GM18909 (cell line): ENCODE results near the gene TOM1L2.
"Not testable (repeated sequence)": the region's sequence is repeated elsewhere in the genome, so short reads cannot be mapped to it uniquely, and the experiment has no call there.

Experiments
- ATAC-seq: cut with Tn5 transposase; IDR thresholded peaks from one replicate; pipeline ENCODE4 v1.9.1; 2021; ENCODE audit warnings: mild to moderate bottlenecking; ENCODE audit not compliant: unreplicated experiment, poor library complexity

Gene TOM1L2

DNA sequence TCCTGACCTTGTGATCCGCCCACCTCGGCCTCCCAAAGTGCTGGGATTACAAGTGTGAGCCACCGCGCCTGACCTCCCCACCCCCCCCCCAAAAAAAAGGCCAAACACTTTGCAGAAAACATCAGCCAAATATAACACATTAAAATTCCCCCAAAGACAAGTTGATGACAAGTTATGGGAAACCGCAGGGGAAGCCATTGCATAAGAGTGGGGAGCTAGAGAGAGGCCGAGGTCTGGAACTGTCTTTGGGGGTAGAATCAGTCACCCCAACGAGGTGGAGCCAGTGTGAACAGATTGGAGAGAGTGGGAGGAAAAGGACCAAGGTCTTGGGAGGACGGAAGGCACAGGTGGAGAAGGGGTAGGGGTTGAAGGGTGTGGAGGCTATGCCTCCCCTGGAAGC, 3.2 kb upstream of the TOM1L2 start:
- ATAC-seq, result no peak

GRCh38 chr17:17972952-17973254, 703 bp upstream of the TOM1L2 start:
- ATAC-seq, result no peak

DNA sequence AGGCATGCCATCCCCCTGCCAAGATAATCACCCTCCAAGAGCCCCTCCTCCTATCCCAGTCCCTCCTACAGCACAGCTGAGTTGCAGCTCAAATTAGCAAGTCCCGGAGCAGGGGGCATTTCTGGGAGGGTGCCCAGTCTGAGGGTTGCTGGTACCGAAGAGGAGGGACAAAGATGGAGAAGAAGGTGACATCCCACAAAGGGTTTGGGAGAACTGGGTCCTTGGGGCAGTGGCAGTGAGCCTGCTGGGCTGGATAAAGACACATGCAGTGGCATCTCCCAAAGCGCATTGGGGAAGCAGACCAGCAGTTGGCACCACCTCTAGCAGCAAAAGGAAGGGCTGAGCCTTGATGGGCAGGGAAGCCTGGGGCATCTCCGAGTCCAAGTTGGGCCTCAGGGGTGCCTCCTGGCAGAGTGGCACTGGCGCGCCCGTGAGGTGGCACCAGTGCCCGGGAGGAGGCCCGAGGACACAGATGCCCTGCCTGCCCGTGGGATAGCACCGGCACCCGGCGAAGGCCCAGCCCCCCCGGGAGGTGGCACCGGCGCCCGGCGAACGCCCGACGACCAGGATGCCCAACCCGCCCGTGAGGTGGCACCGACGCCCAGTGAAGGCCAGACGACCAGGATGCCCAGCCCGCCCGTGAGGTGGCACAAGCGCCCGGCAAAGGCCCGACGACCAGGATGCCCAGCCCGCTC, 622 bp downstream of the TOM1L2 start:
- no peak for ATAC-seq

DNA sequence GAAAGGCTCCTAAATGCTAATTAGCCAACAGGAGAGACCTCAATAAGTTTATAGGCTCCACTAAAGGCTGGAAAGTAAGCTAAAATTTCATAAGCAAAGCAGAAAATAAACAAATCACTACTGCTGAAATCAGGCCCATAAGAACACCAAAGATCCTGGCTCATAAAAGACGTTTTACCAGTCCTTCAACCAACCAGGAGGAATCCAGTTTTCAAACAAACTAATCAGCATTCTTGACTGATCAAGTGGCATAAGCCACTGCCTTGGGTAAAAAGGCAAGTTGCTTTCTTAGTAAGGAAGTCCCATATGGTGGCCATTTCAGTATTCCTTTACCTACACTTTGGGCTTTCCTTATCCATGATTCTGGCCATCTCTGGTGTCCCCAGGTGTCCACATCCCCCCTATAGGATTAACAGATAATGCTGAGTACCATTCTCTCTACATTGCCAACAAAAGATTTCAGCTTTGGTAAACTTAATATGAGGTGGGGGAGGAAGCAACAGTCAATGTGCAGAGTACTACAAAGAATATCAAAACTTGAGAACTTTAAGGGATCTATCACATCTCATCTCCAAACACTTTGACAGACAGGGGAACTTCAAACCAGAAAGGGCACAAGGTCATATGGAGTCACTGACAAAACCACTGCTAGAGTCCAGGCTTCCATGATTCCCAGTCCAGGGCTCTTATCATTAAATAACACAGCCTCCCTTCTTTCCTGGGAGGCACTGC, 1.3 kb downstream of the TOM1L2 start:
- no peak for ATAC-seq

GRCh38 chr17:17966399-17966798, 5.8 kb downstream of the TOM1L2 start:
- no peak for ATAC-seq

- ATAC-seq, result no peak
These were observed 7.0 kb downstream of the TOM1L2 start for GRCh38 chr17:17965152-17965721.

GRCh38 chr17:17964710-17965109, 7.5 kb downstream of the TOM1L2 start:
- no peak for ATAC-seq

DNA sequence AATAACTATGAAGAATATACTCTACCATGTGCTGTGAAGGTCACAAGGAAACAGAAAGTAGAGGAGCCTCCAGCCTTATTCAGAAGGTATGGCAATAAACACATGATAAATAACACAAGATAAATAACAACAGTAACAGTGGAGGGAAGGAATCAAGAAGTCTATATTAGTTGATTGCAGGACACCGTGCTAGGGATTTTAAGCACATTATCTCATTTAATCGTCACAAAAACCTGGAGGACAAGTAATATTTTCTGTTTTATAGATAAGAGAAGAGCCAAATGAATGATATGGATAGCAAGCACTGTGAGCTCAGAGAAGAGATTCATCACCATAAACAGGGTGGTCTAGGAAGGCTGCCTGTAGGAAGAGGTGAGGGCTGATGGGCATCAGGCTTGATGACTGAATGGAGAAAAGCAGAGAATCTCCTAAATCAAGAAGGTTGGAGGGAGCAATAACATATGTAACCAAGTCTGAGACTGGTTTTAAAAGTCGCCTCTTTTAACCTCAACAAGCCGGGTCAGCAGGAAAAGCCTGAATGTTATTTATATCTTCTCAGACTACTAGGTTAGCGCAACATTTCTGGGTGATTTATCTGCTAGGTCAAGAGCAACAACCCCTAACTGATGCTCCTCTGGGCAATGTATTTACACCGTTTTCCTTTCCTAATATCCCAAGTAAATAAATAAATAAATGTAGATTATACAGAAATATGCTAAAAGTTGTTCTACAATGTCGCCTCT, 8.3 kb downstream of the TOM1L2 start:
- no peak for ATAC-seq

GRCh38 chr17:17963066-17963465, 9.1 kb downstream of the TOM1L2 start:
- ATAC-seq, result no peak

DNA sequence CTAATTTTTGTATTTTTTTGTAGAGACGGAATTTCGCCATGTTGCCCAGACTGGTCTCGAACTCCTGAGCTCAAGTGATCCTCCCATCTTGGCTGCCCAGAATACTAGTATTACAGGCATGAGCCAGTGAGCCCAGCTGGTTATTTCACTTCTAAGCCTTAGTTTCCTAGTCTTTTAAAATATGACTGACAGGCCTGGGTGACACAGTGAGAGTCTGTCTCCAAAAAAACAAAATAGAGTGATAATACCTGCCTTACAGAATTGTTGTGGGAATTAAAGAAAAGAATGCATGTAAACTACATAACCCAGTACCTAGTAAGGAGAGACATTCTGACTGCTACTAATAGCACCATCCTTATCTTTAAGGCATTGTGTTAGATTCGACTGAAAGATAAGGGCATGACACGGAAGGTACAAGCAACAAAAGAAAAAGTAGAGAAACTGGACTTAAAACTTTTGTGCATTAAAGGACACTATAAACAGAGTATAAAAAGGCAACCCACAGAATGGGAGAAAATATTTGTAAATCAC, 11.6 kb downstream of the TOM1L2 start:
- no peak for ATAC-seq

GRCh38 chr17:17959520-17960361, 12.5 kb downstream of the TOM1L2 start:
- peak; percentile 73 for ATAC-seq

GRCh38 chr17:17958982-17959381, 13.2 kb downstream of the TOM1L2 start:
- no peak for ATAC-seq

DNA sequence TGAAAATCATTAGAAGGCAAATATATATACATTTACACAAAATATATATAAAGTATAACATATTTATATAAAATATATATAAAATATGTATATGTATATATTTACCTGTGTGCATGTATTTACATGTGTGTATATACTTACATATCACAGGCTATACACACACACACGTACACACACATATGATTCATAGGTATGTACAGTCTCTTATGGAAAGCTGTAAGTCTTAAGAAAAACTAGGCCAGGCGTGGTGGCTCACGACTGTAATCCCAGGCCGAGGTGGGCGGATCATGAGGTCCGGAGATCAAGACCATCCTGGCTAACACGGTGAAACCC, 14.7 kb downstream of the TOM1L2 start:
- ATAC-seq, result no peak

DNA sequence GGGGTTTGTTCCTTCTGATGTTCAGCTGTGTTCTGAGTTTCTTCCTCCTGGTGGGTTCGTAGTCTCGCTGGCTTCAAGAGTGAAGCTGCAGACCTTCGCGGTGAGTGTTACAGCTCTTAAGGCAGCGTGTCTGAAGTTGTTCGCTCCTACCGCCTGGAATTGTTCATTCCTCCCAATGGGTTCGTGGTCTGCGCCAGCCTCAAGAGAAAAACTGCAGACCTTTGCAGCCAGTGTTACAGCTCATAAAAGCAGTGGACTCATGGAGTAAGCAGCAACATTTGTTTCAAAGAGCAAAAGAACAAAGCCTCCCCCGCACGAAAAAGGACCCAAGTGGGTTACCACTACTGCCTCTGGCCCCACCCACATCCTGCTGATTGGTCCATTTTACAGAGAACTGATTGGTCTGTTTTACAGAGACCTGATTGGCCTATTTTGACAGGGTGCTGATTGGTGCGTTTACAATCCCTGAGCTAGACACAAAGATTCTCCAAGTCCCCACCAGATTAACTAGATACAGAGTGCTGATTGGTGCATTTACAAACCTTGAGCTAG, 16.3 kb downstream of the TOM1L2 start:
- not testable (repeated sequence) for ATAC-seq

DNA sequence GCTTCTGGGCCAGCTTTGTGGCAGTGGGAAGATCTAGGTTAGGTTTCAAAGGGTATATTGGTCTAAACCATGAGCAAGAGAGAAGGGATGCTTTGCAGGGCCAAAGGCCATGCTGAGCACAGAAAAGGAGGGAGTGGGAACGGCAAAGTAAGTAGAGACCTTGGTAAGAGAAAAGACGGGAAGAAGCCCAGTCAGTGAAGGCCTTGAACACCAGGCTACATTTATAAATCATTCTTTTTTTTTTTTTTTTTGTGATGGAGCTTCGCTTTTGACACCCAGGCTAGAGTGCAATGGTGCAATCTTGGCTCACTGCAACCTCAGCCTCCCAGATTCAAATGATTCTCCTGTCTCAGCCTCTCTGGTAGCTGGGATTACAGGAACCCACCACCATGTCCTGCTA, 18.1 kb downstream of the TOM1L2 start:
- no peak for ATAC-seq

DNA sequence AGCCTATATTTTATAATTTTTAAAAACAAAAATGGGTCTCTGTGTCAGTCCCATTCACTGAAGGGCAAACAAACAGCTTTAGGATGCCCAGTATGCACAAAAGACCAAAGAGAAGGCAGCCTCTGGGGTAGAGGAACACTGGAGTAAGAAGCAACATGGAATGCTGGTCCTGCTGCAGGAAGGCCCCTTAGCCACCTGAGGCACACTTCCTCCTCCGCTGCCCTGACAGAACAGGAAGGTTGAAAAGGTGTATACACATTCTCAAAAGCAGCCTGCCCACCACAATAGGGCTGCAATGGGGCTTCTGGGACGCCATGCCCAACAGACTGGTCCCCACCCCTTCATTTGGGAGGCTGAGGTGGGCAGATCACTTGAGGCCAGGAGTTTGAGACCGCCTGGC, 19.5 kb downstream of the TOM1L2 start:
- no peak for ATAC-seq

GRCh38 chr17:17951524-17951923, 20.7 kb downstream of the TOM1L2 start:
- no peak for ATAC-seq

DNA sequence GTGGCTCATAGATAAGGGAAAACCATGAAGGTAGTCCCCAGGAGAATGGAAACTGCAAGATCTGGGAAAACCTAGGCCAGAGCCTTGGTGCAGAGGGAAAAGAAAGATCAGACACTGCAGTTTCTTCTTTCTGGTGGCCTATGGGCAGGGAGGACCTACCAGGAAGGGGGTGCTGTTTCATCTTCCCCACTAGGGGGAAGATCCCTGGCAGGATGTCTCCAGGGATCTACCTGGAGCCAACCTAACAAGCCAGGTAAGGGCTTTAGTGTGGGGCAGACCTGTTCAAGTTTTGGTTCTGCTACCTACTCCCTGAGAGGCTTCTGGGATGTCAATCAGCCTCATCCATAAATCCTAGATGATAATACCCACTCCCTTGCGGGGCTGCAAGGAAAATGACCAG, 21.4 kb downstream of the TOM1L2 start:
- no peak for ATAC-seq

DNA sequence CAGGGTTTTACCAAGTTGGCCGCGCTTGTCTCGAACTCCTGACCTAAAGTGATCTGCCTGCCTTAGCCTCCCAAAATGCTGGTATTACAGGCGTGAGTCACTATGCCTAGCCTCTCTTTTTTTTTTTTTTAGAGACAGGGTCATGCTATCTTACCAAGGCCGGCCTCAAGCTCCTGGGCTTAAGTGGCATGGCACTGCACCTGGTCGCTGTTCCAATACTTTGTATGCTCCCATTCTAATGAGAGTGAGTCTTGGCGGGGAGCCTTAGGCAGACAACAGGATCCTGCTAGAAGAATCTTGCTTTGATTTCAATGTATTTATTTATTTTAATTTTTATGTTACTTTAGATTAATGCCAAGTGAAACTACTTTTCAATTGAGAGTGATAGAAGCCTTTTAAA, 21.9 kb downstream of the TOM1L2 start:
- ATAC-seq, result no peak

DNA sequence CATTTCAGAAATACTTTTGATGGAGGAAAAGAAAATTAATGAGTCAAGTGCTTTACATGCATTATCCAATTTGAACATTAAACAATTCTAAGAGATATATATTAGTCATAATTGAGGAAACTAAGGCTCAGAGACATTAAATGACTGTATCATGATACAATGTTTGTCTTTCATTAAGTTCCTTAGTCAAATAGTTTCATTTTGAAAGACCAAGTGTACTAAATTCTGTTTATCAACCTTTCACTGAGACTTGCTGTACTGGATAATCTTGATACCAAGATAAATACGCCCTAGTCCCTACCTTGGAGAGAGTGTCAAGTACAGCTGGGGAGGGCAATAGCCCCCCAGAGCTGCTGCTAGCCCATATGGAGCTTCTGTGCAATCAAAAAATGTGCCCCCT, 24.2 kb downstream of the TOM1L2 start:
- no peak for ATAC-seq
